ENCODE results near the gene CUL9.

CUL9 gene

GRCh38 chr6:43219814-43220213, 37.8 kb downstream of the CUL9 start:
- Histone ChIP-seq H3K4me2 (ENCODE audit: low read depth, low read length) (no peak overlapping the region), H4K20me1 (ENCODE audit: insufficient read depth, low read length) (no peaks in the 10 kb centered on the region), H3K9me3 (replicated peaks; ENCODE audit: insufficient read depth, low read length) (no peaks in the 10 kb centered on the region), H3K79me2 (ENCODE audit: low read length) (no peaks in the 10 kb centered on the region), H3K36me3 (replicated peaks; ENCODE audit: insufficient read depth, low read length) (no peaks in the 10 kb centered on the region), H2AFZ (ENCODE audit: low read length) (no peak overlapping the region), H3K27me3 (replicated peaks; ENCODE audit: insufficient read depth, low read length) (no peaks in the 10 kb centered on the region), H3K4me1 (ENCODE audit: low read length) (peaks cover 10% of the 10 kb centered on the region), H3K9ac (ENCODE audit: low read length) (no peak overlapping the region), H3F3A (ENCODE audit: insufficient read depth, low read length) (peaks cover 3% of the 10 kb centered on the region; the same call in 1 of the 2 replicates), H3K4me3 (ENCODE audit: low read length) (no peak overlapping the region), H3K27ac (ENCODE audit: low read length) (no peak overlapping the region), H3K9me2 (replicated peaks; ENCODE audit: insufficient read depth, low read length) (no peaks in the 10 kb centered on the region)
- no peak for DNase-seq
- TF ChIP-seq, protein P1, sequence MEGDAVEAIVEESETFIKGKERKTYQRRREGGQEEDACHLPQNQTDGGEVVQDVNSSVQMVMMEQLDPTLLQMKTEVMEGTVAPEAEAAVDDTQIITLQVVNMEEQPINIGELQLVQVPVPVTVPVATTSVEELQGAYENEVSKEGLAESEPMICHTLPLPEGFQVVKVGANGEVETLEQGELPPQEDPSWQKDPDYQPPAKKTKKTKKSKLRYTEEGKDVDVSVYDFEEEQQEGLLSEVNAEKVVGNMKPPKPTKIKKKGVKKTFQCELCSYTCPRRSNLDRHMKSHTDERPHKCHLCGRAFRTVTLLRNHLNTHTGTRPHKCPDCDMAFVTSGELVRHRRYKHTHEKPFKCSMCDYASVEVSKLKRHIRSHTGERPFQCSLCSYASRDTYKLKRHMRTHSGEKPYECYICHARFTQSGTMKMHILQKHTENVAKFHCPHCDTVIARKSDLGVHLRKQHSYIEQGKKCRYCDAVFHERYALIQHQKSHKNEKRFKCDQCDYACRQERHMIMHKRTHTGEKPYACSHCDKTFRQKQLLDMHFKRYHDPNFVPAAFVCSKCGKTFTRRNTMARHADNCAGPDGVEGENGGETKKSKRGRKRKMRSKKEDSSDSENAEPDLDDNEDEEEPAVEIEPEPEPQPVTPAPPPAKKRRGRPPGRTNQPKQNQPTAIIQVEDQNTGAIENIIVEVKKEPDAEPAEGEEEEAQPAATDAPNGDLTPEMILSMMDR (IDR thresholded peaks at IDR 0.05; ENCODE audit: low read length): no peak

DNA sequence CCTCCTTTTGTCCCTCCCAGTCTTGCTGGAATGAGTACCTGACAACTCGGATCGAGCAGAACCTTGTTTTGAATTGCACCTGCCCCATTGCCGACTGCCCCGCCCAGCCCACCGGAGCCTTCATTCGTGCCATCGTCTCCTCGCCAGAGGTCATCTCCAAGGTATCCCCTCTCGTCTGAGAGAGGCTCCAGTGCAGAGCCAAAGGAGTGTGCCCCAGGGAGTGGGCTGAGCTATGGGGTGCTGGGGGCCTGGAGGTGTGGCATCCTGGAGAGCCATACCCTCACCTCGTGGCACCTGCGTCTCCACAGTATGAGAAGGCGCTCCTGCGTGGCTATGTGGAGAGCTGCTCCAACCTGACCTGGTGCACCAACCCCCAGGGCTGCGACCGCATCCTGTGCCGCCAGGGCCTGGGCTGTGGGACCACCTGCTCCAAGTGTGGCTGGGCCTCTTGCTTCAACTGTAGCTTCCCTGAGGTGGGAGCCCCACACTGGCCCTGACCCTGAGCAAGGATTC, 38.5 kb downstream of the CUL9 start:
- H2AFZ ChIP-seq (ENCODE audit: low read length): no peak overlapping the region
- H3K79me2 ChIP-seq (ENCODE audit: low read length): no peaks in the 10 kb centered on the region
- no peak overlapping the region for H3K4me2 ChIP-seq (ENCODE audit: low read depth, low read length)
- no peak overlapping the region for H3K9ac ChIP-seq (ENCODE audit: low read length)
- TF ChIP-seq EZH2phosphoT487 (IDR thresholded peaks at IDR 0.05; ENCODE audit: low read length) (no peak), EZH2 (optimal IDR thresholded peaks at IDR 0.05; ENCODE audit: low read depth, low read length) (no peak)
- TF ChIP-seq, protein P1 (IDR thresholded peaks at IDR 0.05; ENCODE audit: low read length): no peak
- peaks cover 13% of the 10 kb centered on the region for H3K4me1 ChIP-seq (ENCODE audit: low read length)
- no peak overlapping the region for H3K27ac ChIP-seq (ENCODE audit: low read length)
- no peaks in the 10 kb centered on the region for H3K27me3 ChIP-seq (replicated peaks; ENCODE audit: insufficient read depth, low read length)
- H3K4me3 ChIP-seq (ENCODE audit: low read length): no peak overlapping the region
- no peaks in the 10 kb centered on the region for H3K9me3 ChIP-seq (replicated peaks; ENCODE audit: insufficient read depth, low read length)
- peaks cover 6% of the 10 kb centered on the region; the same call in 1 of the 2 replicates for H3F3A ChIP-seq (ENCODE audit: insufficient read depth, low read length)
- no peaks in the 10 kb centered on the region for H3K9me2 ChIP-seq (replicated peaks; ENCODE audit: insufficient read depth, low read length)
- H4K20me1 ChIP-seq (ENCODE audit: insufficient read depth, low read length): no peaks in the 10 kb centered on the region
- no peaks in the 10 kb centered on the region for H3K36me3 ChIP-seq (replicated peaks; ENCODE audit: insufficient read depth, low read length)
- DNase-seq: no peak

DNA sequence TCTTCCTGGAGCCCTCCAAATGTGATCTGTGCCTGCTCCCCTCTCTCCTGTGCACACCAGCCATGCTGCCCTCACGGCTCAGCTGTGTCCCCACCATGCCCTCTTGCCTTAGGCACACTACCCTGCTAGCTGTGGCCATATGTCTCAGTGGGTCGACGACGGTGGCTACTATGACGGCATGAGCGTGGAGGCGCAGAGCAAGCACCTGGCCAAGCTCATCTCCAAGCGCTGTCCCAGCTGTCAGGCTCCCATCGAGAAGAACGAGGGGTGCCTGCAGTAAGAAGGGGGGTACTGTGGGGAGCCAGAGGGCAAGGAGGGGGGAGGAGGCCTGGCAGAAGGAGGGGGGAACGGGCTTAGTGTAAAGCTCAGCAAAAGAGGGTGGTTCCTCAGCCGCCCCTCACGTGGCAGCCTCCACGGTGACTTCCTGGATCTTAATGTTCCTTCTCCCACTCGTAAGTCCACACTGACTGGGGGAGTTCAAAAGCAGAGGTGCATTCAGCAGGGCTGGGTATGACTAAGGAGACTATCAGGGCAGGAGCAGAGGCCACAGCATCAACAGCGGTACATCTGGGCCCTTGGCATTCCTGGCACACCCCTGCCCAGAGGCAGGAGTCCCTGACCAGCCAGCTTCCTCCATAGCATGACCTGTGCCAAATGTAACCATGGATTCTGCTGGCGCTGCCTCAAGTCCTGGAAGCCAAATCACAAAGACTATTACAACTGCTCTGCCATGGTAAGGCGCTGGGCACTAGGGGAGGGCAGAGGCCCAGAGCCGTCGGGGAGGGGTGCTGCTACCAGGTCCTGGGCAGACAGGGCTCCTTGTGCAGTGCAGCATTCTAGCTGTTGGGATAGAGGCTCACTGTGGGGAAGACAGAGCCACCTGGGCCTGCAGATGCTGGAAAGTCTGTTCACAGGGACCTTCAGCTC, 39.3 kb downstream of the CUL9 start:
- H3K4me2 ChIP-seq (ENCODE audit: low read depth, low read length): no peak overlapping the region
- peaks cover 6% of the 10 kb centered on the region; the same call in 1 of the 2 replicates for H3K79me2 ChIP-seq (ENCODE audit: low read length)
- H3K4me3 ChIP-seq (ENCODE audit: low read length): no peak overlapping the region
- H3K27me3 ChIP-seq (replicated peaks; ENCODE audit: insufficient read depth, low read length): no peaks in the 10 kb centered on the region
- no peaks in the 10 kb centered on the region for H3K9me3 ChIP-seq (replicated peaks; ENCODE audit: insufficient read depth, low read length)
- H3K9me2 ChIP-seq (replicated peaks; ENCODE audit: insufficient read depth, low read length): no peaks in the 10 kb centered on the region
- TF ChIP-seq EZH2 (optimal IDR thresholded peaks at IDR 0.05; ENCODE audit: low read depth, low read length) (no peak), EZH2phosphoT487 (IDR thresholded peaks at IDR 0.05; ENCODE audit: low read length) (no peak)
- TF ChIP-seq, protein P1 (IDR thresholded peaks at IDR 0.05; ENCODE audit: low read length): no peak
- no peak overlapping the region for H2AFZ ChIP-seq (ENCODE audit: low read length)
- no peak for DNase-seq
- H3K9ac ChIP-seq (ENCODE audit: low read length): no peak overlapping the region
- peaks cover 20% of the 10 kb centered on the region for H3K4me1 ChIP-seq (ENCODE audit: low read length)
- H3K27ac ChIP-seq (ENCODE audit: low read length): no peak overlapping the region
- H3F3A ChIP-seq (ENCODE audit: insufficient read depth, low read length): peaks cover 8% of the 10 kb centered on the region; the same call in 1 of the 2 replicates
- H3K36me3 ChIP-seq (replicated peaks; ENCODE audit: insufficient read depth, low read length): no peaks in the 10 kb centered on the region
- H4K20me1 ChIP-seq (ENCODE audit: insufficient read depth, low read length): no peaks in the 10 kb centered on the region
